HFF-Myc (cell line): ENCODE results near the gene ZNF648.
A peak's percentile ranks its signal among the peaks of the same experiment; 100 is the strongest.
"Not testable (repeated sequence)": the region's sequence is repeated elsewhere in the genome, so short reads cannot be mapped to it uniquely, and the experiment has no call there.

Experiments used
- DNase-seq: peaks from one replicate; pipeline ENCODE4 v3.0.0-alpha.2; 2011; ENCODE audit warnings: low read depth; ENCODE audit errors: extremely low read depth
- H3K4me3 ChIP-seq: replicated peaks from 2 replicates; pipeline ENCODE4 v1.5.1; 2011; ENCODE audit warnings: low read depth, mild to moderate bottlenecking, control low read depth, low read length
- CTCF ChIP-seq: IDR thresholded peaks from 2 replicates; pipeline ENCODE4 v1.5.1; 2012; ENCODE audit warnings: mild to moderate bottlenecking, low read depth, low read length, control low read depth; ENCODE audit errors: missing control alignments

Gene ZNF648

GRCh38 chr1:182032251-182032650 is 29.3 kb downstream of the ZNF648 start:
- no peak for DNase-seq
- no peak for TF ChIP-seq CTCF
- H3K4me3 ChIP-seq: no peak overlapping the region

- H3K4me3 ChIP-seq: peak overlapping the region; percentile 36
- TF ChIP-seq CTCF: no peak
- peak; percentile 41 for DNase-seq
These were observed 31.9 kb downstream of the ZNF648 start for GRCh38 chr1:182029379-182030331.

GRCh38 chr1:182029002-182029378 is 32.5 kb downstream of the ZNF648 start:
- DNase-seq: no peak
- no peak for TF ChIP-seq CTCF
- H3K4me3 ChIP-seq: peak overlapping the region; percentile 14; the same call in 1 of the 2 replicates

- no peak for DNase-seq
These were observed 46.2 kb downstream of the ZNF648 start for GRCh38 chr1:182015360-182015759.

GRCh38 chr1:182010800-182011370 is 50.6 kb downstream of the ZNF648 start:
- not testable (repeated sequence) for H3K4me3 ChIP-seq, DNase-seq

More at GRCh38 chr1:182015360-182015759, 46.2 kb downstream of the ZNF648 start:
- H3K4me3 ChIP-seq: no peak overlapping the region
- TF ChIP-seq CTCF: no peak

- DNase-seq, H3K4me3 ChIP-seq: not testable (repeated sequence)
These were observed 56.1 kb downstream of the ZNF648 start for GRCh38 chr1:182005398-182005797.

- no peak for DNase-seq
- H3K4me3 ChIP-seq: no peak overlapping the region
- no peak for TF ChIP-seq CTCF
These were observed 56.9 kb downstream of the ZNF648 start for GRCh38 chr1:182004601-182005000.
